DND-41 (cell line): ENCODE results near the gene CPSF2.

Source experiments
- EZH2 ChIP-seq: IDR thresholded peaks from 3 replicates; pipeline ENCODE4 v1.6.1; 2012; ENCODE audit warnings: borderline replicate concordance, low read depth, mild to moderate bottlenecking, moderate library complexity, low read length, inconsistent platforms; ENCODE audit not compliant: severe bottlenecking
- TF ChIP-seq, protein P1 (sequence below): IDR thresholded peaks from 2 replicates; pipeline ENCODE4 v1.5.1; 2012; ENCODE audit warnings: borderline replicate concordance, low read length, moderate library complexity, mild to moderate bottlenecking; ENCODE audit not compliant: poor library complexity, severe bottlenecking; ENCODE audit errors: extremely low read depth

- TF ChIP-seq, protein P1, sequence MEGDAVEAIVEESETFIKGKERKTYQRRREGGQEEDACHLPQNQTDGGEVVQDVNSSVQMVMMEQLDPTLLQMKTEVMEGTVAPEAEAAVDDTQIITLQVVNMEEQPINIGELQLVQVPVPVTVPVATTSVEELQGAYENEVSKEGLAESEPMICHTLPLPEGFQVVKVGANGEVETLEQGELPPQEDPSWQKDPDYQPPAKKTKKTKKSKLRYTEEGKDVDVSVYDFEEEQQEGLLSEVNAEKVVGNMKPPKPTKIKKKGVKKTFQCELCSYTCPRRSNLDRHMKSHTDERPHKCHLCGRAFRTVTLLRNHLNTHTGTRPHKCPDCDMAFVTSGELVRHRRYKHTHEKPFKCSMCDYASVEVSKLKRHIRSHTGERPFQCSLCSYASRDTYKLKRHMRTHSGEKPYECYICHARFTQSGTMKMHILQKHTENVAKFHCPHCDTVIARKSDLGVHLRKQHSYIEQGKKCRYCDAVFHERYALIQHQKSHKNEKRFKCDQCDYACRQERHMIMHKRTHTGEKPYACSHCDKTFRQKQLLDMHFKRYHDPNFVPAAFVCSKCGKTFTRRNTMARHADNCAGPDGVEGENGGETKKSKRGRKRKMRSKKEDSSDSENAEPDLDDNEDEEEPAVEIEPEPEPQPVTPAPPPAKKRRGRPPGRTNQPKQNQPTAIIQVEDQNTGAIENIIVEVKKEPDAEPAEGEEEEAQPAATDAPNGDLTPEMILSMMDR = peak; percentile 17
- TF ChIP-seq EZH2 = no peak
Measured at GRCh38 chr14:92121670-92122350, at the start of gene CPSF2, which contains the start of gene NDUFB1.
